Left ventricle myocardium superior (tissue), 1 donor: ENCODE results near the gene CRHR1. TPM values are rescaled to one million over a fixed set of nuclear protein-coding genes. Genes with fewer than 3 reads are reported as not detected.

Experiments
- ATAC-seq: fragments of 200-7000 bp; cut with Tn5 transposase; one replicate; pipeline ENCODE4 v1.9.1; 2020; ENCODE audit warnings: mild to moderate bottlenecking, moderate library complexity
- DNase-seq: peaks from one replicate; pipeline ENCODE4 v3.0.0-alpha.2; 2020
- intact Hi-C: fragments of 100-400 bp; cut with micrococcal nuclease; formaldehyde crosslinking; loops from one replicate; pipeline ENCODE4 v1.11.0; 2022
- total RNA-seq: library from RNA; stranded (reverse); fragmentation: NEBNext Ultra II Directional; extraction: Animal tissue kit (Norgen Biotek cat#: 25700); gene quantifications from one replicate; pipeline ENCODE4 v1.2.1, GENCODE V29; 2021
- donor health status: DM: no; HTN: yes; CAD: no; lungs with severe emphysema.

The CRHR1 gene
- total RNA-seq, 1 donor from 2014 or later: not detected

DNA sequence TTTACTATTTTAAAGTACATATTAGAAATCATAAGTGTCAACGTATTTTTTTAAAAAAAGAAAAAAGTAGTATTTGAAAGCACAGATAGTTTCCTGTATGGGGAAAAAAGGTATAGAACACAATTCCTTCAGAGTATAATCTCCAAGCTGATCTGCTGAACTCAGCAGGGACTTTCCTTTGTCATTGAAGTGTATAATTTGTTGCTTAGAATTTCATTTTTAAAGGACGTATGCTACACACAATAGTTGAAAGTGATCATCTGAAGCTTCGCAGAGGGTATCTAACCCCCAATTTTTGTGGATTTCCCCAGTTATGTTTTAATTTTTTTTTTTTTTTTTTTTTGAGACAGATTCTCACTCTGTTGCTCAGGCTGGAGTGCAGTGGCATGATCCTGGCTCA, 90.0 kb downstream of the CRHR1 start:
- ATAC-seq (no peak), DNase-seq (no peak)
- intact Hi-C loops: no loop called here

DNA sequence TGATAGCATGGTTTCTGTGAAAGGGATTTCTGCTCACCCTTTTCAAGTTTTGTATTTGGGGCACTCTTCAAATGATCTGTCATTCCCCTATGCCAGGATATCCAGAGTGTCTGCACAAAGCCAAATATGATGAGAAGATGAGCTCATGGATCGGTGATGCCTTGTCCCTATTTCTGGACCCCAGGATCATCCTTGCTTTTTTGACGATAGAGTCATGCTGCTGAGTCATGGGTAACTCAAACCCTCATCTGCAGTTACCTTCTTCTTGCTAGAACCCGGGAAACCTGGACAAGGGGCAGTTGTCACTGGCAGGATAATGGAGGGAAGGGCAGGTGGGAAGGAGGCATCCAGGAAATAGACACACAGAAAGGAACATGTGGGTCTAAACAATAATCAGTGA, 92.4 kb downstream of the CRHR1 start:
- ATAC-seq (no peak), DNase-seq (no peak)
- intact Hi-C loops: no loop called here

DNA sequence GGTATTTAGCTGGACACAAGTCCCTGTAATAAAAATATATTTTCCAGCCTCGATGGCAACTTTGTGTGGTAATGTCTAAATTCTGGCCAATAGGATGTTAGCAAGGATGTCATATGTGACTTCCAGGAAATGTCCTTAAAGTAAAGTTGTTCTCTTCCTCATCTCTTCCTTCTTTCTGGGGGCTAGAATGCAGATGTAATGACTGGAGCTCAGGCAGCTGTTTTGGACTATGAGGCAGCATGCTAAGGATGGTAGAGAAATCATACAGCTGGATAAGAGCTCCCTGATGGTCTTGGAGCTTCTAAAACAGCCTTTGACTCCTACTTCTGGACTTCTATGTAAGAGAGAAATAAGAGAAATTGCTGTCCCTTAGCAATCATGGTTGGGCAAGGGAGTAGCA, 93.3 kb downstream of the CRHR1 start:
- ATAC-seq: no peak
- intact Hi-C loops: no loop called here

DNA sequence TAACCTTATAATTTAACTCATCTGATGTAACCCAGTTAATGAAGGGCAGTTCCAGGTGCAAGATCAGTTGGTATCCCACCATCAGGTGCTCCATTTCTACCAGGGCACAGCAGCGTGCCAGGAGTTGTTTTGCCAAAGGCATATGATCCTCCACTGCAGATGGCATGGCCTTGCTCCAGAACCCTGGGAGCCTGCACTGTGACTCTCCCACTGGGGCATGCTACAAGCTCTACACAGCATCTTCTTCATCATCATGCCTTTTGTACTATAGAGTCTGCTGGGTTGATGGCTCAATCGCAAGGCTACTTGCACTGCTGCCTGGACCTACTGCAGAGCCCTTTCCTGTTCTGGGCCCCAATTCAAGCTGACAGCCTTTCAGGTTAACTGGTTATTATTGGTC, 98.9 kb downstream of the CRHR1 start:
- intact Hi-C loops: no loop called here
- ATAC-seq (no peak), DNase-seq (no peak)

More for the DNA sequence above, 93.3 kb downstream of the CRHR1 start:
- DNase-seq: no peak

Other genes with a start within 250 kb of the CRHR1 start
- gene SPPL2C, start 60.6 kb downstream of the CRHR1 start, total RNA-seq: not detected
- 42.2 TPM for gene MAPT, start 110.2 kb downstream of the CRHR1 start, total RNA-seq
- not detected for gene STH, start 214.9 kb downstream of the CRHR1 start, total RNA-seq